ENCODE measurements around the gene RASGEF1C. TPM values are rescaled to one million over a fixed set of nuclear protein-coding genes. Genes with fewer than 3 reads are reported as not detected.

RASGEF1C gene
- total RNA-seq, 2 experiments from 2014 or later, result not detected

- ChIA-PET CTCF (no interaction called here), POLR2A (interaction anchor here (0.5 kb wide), 1 partner anchor 896 kb away, joined by 3 read pairs; no protein-coding TSS in a partner anchor)
- DNase-seq (no peak), ATAC-seq (ENCODE audit: poor library complexity) (no peak)
- H3K27me3 Mint-ChIP-seq, result no peaks in the 10 kb centered on the region
- no peak overlapping the region for H3K4me3 ChIP-seq (ENCODE audit: low read length)
- H3K36me3 Mint-ChIP-seq (ENCODE audit: low read depth), result peaks cover 5% of the 10 kb centered on the region
- peaks cover 22% of the 10 kb centered on the region for H3K4me1 ChIP-seq (ENCODE audit: insufficient read depth, low read length)
- no peaks in the 10 kb centered on the region for H3K36me3 ChIP-seq (ENCODE audit: insufficient read depth, low read length)
- no peaks in the 10 kb centered on the region for H3K27me3 ChIP-seq (ENCODE audit: control insufficient read depth in 1 of 2, insufficient read depth in 2 of 2, low read length in 2 of 2)
- no peak overlapping the region for H3K27ac Mint-ChIP-seq
- no peak overlapping the region for H3K4me3 Mint-ChIP-seq
- intact Hi-C loops (cut with DNase I, micrococcal nuclease), result loop anchor here in 1 of 2 experiments (5.0 kb wide), 1 partner anchor 516 kb away; the partner anchor contains the start of gene RUFY1
- H3K4me1 Mint-ChIP-seq (ENCODE audit: low read depth), result peaks cover 33% of the 10 kb centered on the region
- H3K9me3 Mint-ChIP-seq, result no peaks in the 10 kb centered on the region
- no peak for TF ChIP-seq CTCF (IDR thresholded peaks at IDR 0.05)
- H3K27ac ChIP-seq (ENCODE audit: low read depth in 1 of 2, low read length in 2 of 2), result no peak overlapping the region
- H3K9me3 ChIP-seq (ENCODE audit: control insufficient read depth in 1 of 2, insufficient read depth in 1 of 2, low read length in 2 of 2), result peaks cover 0 to 4% of the 10 kb centered on the region in 2 experiments
Measured at GRCh38 chr5:180067986-180068385, 141.0 kb downstream of the RASGEF1C start.

GRCh38 chr5:180060192-180060591, 148.8 kb downstream of the RASGEF1C start:
- intact Hi-C loops (cut with DNase I, micrococcal nuclease), result no loop called here
- Histone ChIP-seq H3K27me3 (ENCODE audit: control insufficient read depth in 1 of 2, insufficient read depth in 2 of 2, low read length in 2 of 2) (no peaks in the 10 kb centered on the region), H3K4me1 (ENCODE audit: insufficient read depth, low read length) (no peaks in the 10 kb centered on the region), H3K4me3 (ENCODE audit: low read length) (no peak overlapping the region), H3K36me3 (ENCODE audit: insufficient read depth, low read length) (no peaks in the 10 kb centered on the region), H3K27ac (ENCODE audit: low read depth in 1 of 2, low read length in 2 of 2) (no peak overlapping the region), H3K9me3 (ENCODE audit: control insufficient read depth in 1 of 2, insufficient read depth in 1 of 2, low read length in 2 of 2) (no peaks in the 10 kb centered on the region)
- no peak for DNase-seq
- no peaks in the 10 kb centered on the region for H3K9me3 Mint-ChIP-seq
- no peak overlapping the region for H3K4me3 Mint-ChIP-seq
- peaks cover 5% of the 10 kb centered on the region for H3K4me1 Mint-ChIP-seq (ENCODE audit: low read depth)
- ATAC-seq (ENCODE audit: poor library complexity), result no peak
- H3K36me3 Mint-ChIP-seq (ENCODE audit: low read depth), result peaks cover 4% of the 10 kb centered on the region
- no peak for TF ChIP-seq CTCF (IDR thresholded peaks at IDR 0.05)
- H3K27me3 Mint-ChIP-seq, result no peaks in the 10 kb centered on the region
- H3K27ac Mint-ChIP-seq, result no peak overlapping the region
- ChIA-PET CTCF (no interaction called here), POLR2A (no interaction called here)

- ATAC-seq (ENCODE audit: poor library complexity) (no peak), DNase-seq (no peak)
- no peaks in the 10 kb centered on the region for H3K9me3 ChIP-seq (ENCODE audit: control insufficient read depth in 1 of 2, insufficient read depth in 1 of 2, low read length in 2 of 2)
- H3K36me3 ChIP-seq (ENCODE audit: insufficient read depth, low read length), result no peaks in the 10 kb centered on the region
- H3K27me3 Mint-ChIP-seq, result no peaks in the 10 kb centered on the region
- intact Hi-C loops (cut with DNase I, micrococcal nuclease), result no loop called here
- no peak overlapping the region for H3K27ac ChIP-seq (ENCODE audit: low read depth in 1 of 2, low read length in 2 of 2)
- H3K4me1 Mint-ChIP-seq (ENCODE audit: low read depth), result peaks cover 6% of the 10 kb centered on the region
- H3K4me1 ChIP-seq (ENCODE audit: insufficient read depth, low read length), result no peaks in the 10 kb centered on the region
- H3K4me3 ChIP-seq (ENCODE audit: low read length), result no peak overlapping the region
- no peak for TF ChIP-seq CTCF (IDR thresholded peaks at IDR 0.05)
- H3K36me3 Mint-ChIP-seq (ENCODE audit: low read depth), result peaks cover 4% of the 10 kb centered on the region
- H3K9me3 Mint-ChIP-seq, result no peaks in the 10 kb centered on the region
- no peak overlapping the region for H3K27ac Mint-ChIP-seq
- H3K27me3 ChIP-seq (ENCODE audit: control insufficient read depth in 1 of 2, insufficient read depth in 2 of 2, low read length in 2 of 2), result no peaks in the 10 kb centered on the region
- CTCF ChIA-PET, result no interaction called here
- H3K4me3 Mint-ChIP-seq, result no peak overlapping the region
- POLR2A ChIA-PET, result no interaction called here
Measured at GRCh38 chr5:180059326-180059725, 149.7 kb downstream of the RASGEF1C start.
